ENCODE results near the gene RBP2. TPM values are rescaled to one million over a fixed set of nuclear protein-coding genes. Genes with fewer than 3 reads are reported as not detected.

Gene RBP2
- total and polyA plus RNA-seq, 2 donors (not counting 3 experiments of a cell fraction or from before 2014, with no cell fraction given): not detected

GRCh38 chr3:139519998-139520737, 43.9 kb upstream of the RBP2 start:
- no peak overlapping the region for H3K4me2 ChIP-seq (ENCODE audit: insufficient read depth, low read length)
- no peaks in the 10 kb centered on the region for H3K27me3 ChIP-seq (ENCODE audit: control insufficient read depth in 2 of 2, insufficient read depth in 2 of 2, low read length in 2 of 2)
- dilution Hi-C loops (cut with MboI; ENCODE audit: extremely low pct_ligation_motif_present, low sequenced_read_pairs): no loop called here
- no peak overlapping the region for H3K27ac ChIP-seq (ENCODE audit: insufficient read depth, low read depth, low read length)
- intact Hi-C loops (cut with micrococcal nuclease): loop anchor here (10.0 kb wide), 1 partner anchor 705 kb away; no protein-coding TSS in a partner anchor
- H3K9me3 ChIP-seq (replicated peaks; ENCODE audit: control insufficient read depth, insufficient read depth, low read length): no peaks in the 10 kb centered on the region
- DNase-seq (ENCODE audit: low read depth, low spot score) (no peak), FAIRE-seq (no peak)
- no peaks in the 10 kb centered on the region for H3K36me3 ChIP-seq (ENCODE audit: control insufficient read depth in 2 of 2, extremely low read depth in 1 of 2, insufficient read depth in 2 of 2, low read length in 2 of 2)
- POLR2A ChIA-PET: no interaction called here
- CTCF ChIA-PET: interaction anchor here (1.2 kb wide), 1 partner anchor 14 kb away, joined by 3 read pairs; no protein-coding TSS in a partner anchor
- H3K4me3 ChIP-seq (replicated peaks in 1 of 3; ENCODE audit: insufficient read depth in 1 of 3, low read depth in 1 of 3, low read length in 3 of 3): no peak overlapping the region
- no peaks in the 10 kb centered on the region for H3K4me1 ChIP-seq (ENCODE audit: control insufficient read depth, extremely low read depth, insufficient read depth, low read length)
- TF ChIP-seq CTCF (IDR thresholded peaks at IDR 0.05; ENCODE audit: extremely low read depth in 1 of 2, insufficient read depth in 1 of 2, low read depth in 1 of 2, low read length in 2 of 2) (peak in 1 of 2 donors; percentile 24), FOS (IDR thresholded peaks at IDR 0.05; ENCODE audit: borderline replicate concordance, insufficient read depth, low read length) (no peak)
- no peaks in the 10 kb centered on the region for H3K79me2 ChIP-seq (ENCODE audit: control insufficient read depth, insufficient read depth, low read length)
- no peak overlapping the region for H2AFZ ChIP-seq (ENCODE audit: low read depth, low read length)
- no peaks in the 10 kb centered on the region for H3K9me1 ChIP-seq (replicated peaks; ENCODE audit: control insufficient read depth, extremely low read depth, insufficient read depth, low read length)
- H4K20me1 ChIP-seq (replicated peaks; ENCODE audit: control insufficient read depth, extremely low read depth, insufficient read depth, low read length): no peaks in the 10 kb centered on the region
- no peak overlapping the region for H3K9ac ChIP-seq (replicated peaks; ENCODE audit: extremely low read depth, insufficient read depth, low read length)
- BruUV-seq (replicated peaks): no TSS peak
